Neutrophil (primary cell): Measurements from ENCODE around the gene RAI14.
"Not testable (repeated sequence)": the region's sequence is repeated elsewhere in the genome, so short reads cannot be mapped to it uniquely, and the experiment has no call there.

Source experiments
- H3K27ac ChIP-seq: fragments of 200-600 bp; sonication (generic); 2 replicates; pipeline ENCODE4 v1.5.1; 2016; ENCODE audit warnings: mild to moderate bottlenecking, moderate library complexity
- H3K27me3 ChIP-seq: fragments of 200-600 bp; sonication (generic); 2 replicates; pipeline ENCODE4 v1.6.0; 2016; ENCODE audit warnings: mild to moderate bottlenecking
- H3K36me3 ChIP-seq: fragments of 200-600 bp; sonication (generic); 2 replicates; pipeline ENCODE4 v1.5.1; 2017
- H3K4me1 ChIP-seq, 2 experiments: fragments of 200-600 bp in 1 of 2; sonication (generic) in 1 of 2; 1 replicate in 1 of 2; 2 replicates in 1 of 2; pipeline versions ENCODE4 v1.5.1 to v1.6.1; 2013 to 2016; ENCODE audit warnings: low read depth in 1 of 2, low read length in 1 of 2, mild to moderate bottlenecking in 1 of 2, moderate library complexity in 1 of 2; ENCODE audit not compliant: control insufficient read depth in 1 of 2, insufficient read depth in 1 of 2
- H3K4me3 ChIP-seq, 2 experiments: fragments of 200-600 bp in 1 of 2; sonication (generic) in 1 of 2; 1 replicate in 1 of 2; 2 replicates in 1 of 2; pipeline ENCODE4 v1.5.1; 2013 to 2016; ENCODE audit warnings: low read depth in 1 of 2, low read length in 1 of 2, mild to moderate bottlenecking in 1 of 2, moderate library complexity in 1 of 2
- H3K9me3 ChIP-seq: fragments of 200-600 bp; sonication (generic); 2 replicates; pipeline ENCODE4 v1.5.1; 2016
- TF ChIP-seq, protein P1 (sequence below): fragments of 200-600 bp; sonication (generic); IDR thresholded peaks from 2 replicates; pipeline ENCODE4 v1.5.1; 2016; ENCODE audit warnings: antibody characterized with exemption

RAI14 gene

DNA sequence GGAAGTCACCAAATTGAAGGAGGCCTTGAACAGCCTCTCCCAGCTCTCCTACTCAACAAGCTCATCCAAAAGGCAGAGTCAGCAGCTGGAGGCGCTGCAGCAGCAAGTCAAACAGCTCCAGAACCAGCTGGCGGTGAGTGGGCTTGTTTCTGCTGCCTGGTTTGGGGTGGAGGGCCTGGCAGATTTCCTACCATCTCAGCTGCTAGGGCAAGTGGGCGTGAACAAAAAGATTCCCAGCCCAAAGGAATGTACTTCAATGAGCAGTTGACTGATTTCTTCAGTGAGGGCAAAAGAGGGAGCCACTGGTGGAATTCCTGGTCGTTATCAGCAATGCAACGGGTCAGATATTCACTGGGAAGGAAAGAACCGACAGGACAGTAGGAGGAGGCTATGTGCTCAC is 170.2 kb downstream of the RAI14 start:
- H3K27ac ChIP-seq, result no peak overlapping the region
- TF ChIP-seq, protein P1, sequence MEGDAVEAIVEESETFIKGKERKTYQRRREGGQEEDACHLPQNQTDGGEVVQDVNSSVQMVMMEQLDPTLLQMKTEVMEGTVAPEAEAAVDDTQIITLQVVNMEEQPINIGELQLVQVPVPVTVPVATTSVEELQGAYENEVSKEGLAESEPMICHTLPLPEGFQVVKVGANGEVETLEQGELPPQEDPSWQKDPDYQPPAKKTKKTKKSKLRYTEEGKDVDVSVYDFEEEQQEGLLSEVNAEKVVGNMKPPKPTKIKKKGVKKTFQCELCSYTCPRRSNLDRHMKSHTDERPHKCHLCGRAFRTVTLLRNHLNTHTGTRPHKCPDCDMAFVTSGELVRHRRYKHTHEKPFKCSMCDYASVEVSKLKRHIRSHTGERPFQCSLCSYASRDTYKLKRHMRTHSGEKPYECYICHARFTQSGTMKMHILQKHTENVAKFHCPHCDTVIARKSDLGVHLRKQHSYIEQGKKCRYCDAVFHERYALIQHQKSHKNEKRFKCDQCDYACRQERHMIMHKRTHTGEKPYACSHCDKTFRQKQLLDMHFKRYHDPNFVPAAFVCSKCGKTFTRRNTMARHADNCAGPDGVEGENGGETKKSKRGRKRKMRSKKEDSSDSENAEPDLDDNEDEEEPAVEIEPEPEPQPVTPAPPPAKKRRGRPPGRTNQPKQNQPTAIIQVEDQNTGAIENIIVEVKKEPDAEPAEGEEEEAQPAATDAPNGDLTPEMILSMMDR, result no peak
- no peaks in the 10 kb centered on the region for H3K27me3 ChIP-seq
- no peak overlapping the region for H3K4me3 ChIP-seq
- no peaks in the 10 kb centered on the region for H3K36me3 ChIP-seq
- no peaks in the 10 kb centered on the region for H3K9me3 ChIP-seq
- no peaks in the 10 kb centered on the region for H3K4me1 ChIP-seq

DNA sequence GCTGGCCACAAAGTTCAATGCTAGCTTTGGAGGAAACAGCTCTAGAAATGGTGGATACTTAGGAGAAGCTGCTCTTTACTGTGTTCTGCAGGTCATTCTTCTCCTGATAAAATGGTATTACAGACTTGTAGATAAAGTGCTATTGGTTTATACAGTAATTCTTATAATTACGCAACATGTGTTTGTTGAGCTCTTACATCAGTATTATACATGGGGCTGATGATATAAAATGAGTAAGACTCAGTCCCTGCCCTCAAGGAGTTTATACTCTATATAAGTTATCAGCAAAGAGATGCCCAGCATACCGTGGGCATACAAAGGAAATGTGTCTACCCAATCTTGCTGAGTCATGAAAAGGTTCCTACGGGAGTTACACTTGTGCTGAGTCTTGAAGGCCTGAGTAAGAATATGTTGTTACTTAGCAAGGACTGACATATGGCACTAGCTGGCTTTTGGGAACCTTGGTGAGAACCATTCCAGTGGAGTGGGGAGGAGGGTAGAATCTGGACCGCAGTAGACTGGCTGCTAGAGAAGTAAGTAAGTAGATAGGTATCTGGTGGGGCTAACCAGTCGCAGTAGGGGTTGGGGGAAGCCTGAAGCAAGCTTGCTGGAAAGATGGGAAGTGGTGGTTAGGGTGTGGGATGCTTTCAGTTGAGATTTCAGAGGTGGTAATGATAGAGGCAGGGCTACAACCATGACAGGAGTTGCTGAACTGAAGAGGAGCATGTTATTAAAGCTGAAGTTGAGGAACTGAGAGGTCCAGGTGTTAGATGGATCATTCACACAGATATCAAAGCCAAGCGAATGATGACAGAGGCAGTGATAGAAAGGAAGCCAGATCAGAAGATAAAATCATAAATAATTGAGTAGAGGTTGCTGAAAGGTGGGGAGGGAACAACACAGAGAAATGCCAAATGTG is 171.7 kb downstream of the RAI14 start:
- no peaks in the 10 kb centered on the region for H3K36me3 ChIP-seq
- TF ChIP-seq, protein P1, result no peak
- no peak overlapping the region for H3K27ac ChIP-seq
- H3K9me3 ChIP-seq, result no peaks in the 10 kb centered on the region
- H3K27me3 ChIP-seq, result no peaks in the 10 kb centered on the region
- H3K4me1 ChIP-seq, result no peaks in the 10 kb centered on the region
- no peak overlapping the region for H3K4me3 ChIP-seq

DNA sequence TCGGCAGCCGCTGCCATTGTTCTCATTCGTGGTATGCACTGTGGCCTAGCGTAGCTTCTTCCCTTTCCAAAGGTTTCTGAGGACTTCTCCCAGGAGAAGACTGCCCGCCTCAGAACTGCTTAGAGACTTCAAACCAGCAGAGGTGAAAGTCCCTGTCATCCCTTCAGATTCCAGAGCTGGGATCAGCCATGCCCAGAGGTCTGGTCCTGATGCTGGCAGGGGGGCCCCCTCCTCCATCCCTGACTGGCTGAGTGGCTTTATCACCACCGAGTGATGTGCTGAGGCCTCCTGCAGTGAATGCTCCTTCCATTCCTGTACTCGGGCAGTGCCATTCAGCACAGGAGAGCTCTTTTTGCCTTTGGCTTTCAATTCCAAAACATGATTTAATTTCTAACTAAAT is 174.7 kb downstream of the RAI14 start:
- not testable (repeated sequence) for H3K36me3 ChIP-seq

DNA sequence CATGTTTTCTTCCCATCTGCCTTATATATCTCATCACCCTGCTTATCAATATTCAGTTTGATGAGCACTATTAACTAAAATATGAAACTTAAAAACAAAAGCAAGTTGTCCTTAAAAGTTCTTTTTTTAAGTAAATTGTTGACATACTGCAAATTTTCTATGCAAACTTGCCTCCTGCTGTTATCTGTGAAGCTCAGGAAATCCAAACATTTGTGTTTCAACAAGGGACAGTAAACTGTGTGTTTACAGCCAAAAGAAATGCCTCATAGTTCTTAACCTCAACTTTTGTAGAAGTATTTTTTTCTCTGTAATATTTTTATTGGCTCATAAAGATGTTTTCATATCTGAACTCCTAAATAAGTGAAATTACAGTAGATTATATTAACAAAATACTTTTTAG is 175.2 kb downstream of the RAI14 start:
- H3K4me1 ChIP-seq, result no peaks in the 10 kb centered on the region

More for the DNA sequence above, 174.7 kb downstream of the RAI14 start:
- not testable (repeated sequence) for H3K27me3 ChIP-seq, H3K9me3 ChIP-seq, H3K4me1 ChIP-seq, H3K4me3 ChIP-seq, H3K27ac ChIP-seq

DNA sequence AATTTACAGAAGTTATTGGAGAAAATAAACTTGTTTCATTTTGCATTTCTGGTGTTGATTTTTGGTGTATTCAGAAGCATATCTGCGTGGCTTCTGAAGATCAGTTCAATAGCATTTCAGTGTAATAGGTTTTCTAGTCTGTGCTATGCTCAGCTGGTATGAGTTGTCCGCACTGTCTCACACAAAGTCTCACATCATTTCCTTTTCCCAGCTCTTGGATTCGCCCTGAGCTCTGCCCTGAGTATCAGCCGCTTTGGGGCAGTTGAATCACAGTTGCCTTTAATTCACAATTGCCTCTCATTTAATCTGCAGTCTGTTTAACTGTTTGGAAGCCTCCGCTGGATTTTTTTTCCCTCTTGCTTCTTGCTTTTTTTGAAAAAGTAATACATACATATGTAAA is 176.4 kb downstream of the RAI14 start:
- TF ChIP-seq, protein P1, result no peak
- Histone ChIP-seq H3K36me3 (no peaks in the 10 kb centered on the region), H3K4me1 (no peaks in the 10 kb centered on the region), H3K4me3 (no peak overlapping the region), H3K27me3 (peaks cover 6% of the 10 kb centered on the region), H3K9me3 (no peaks in the 10 kb centered on the region), H3K27ac (no peak overlapping the region)

More for the DNA sequence above, 175.2 kb downstream of the RAI14 start:
- TF ChIP-seq, protein P1, result no peak
- Histone ChIP-seq H3K27ac (no peak overlapping the region), H3K27me3 (no peaks in the 10 kb centered on the region), H3K4me3 (no peak overlapping the region), H3K9me3 (no peaks in the 10 kb centered on the region), H3K36me3 (no peaks in the 10 kb centered on the region)

DNA sequence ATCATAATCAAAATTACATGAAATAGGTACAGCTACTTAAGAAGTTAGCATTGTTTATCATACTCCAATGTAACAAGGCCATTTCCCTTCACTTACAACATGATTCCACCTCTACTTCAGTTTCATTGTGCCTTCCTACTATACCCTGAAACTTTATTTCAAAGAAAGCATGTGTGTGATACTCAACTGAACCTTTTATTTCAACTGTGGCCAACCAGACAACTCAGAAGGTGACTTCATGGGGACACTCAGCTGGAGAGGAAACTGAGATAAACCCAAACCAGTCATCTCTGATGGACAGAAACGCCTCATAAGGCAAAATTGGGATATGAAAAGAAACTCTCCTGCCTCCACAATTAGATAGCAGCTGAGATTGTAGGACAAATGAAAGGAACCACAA is 177.0 kb downstream of the RAI14 start:
- no peaks in the 10 kb centered on the region for H3K36me3 ChIP-seq
- no peaks in the 10 kb centered on the region for H3K4me1 ChIP-seq
- no peak overlapping the region for H3K4me3 ChIP-seq
- H3K27me3 ChIP-seq, result peaks cover 11% of the 10 kb centered on the region
- no peaks in the 10 kb centered on the region for H3K9me3 ChIP-seq
- H3K27ac ChIP-seq, result no peak overlapping the region
- TF ChIP-seq, protein P1, result no peak
